ENCODE data around the gene SPRED1. TPM values are rescaled to one million over a fixed set of nuclear protein-coding genes. Genes with fewer than 3 reads are reported as not detected.

SPRED1 gene
- total RNA-seq, 4 donors from 2014 or later, result 11.8 to 30.0 (median 19.7) TPM

GRCh38 chr15:38401106-38401505, 148.5 kb downstream of the SPRED1 start:
- peaks cover 0 to 8% (median 0%) of the 10 kb centered on the region in 3 donors for H3K4me1 ChIP-seq
- H3K9me3 ChIP-seq, result no peaks in the 10 kb centered on the region
- H3K27me3 ChIP-seq, result peaks cover 5% of the 10 kb centered on the region
- WGBS, 2 donors (ENCODE audit: low coverage in 1 of 2), result 70 to 74% methylated on average over 6 of the region's 6 CpGs
- no peak overlapping the region for H3K4me3 ChIP-seq
- no peak overlapping the region for H3K27ac ChIP-seq
- ATAC-seq, result no peak
- no peaks in the 10 kb centered on the region for H3K36me3 ChIP-seq
- TF ChIP-seq POLR2AphosphoS5 (IDR thresholded peaks at IDR 0.05) (no peak), CTCF (IDR thresholded peaks at IDR 0.05) (no peak), POLR2A (IDR thresholded peaks at IDR 0.05) (no peak), EP300 (IDR thresholded peaks at IDR 0.05) (no peak)

GRCh38 chr15:38401701-38402100, 149.1 kb downstream of the SPRED1 start:
- Histone ChIP-seq H3K27me3 (peaks cover 5% of the 10 kb centered on the region), H3K4me3 (no peak overlapping the region), H3K27ac (no peak overlapping the region), H3K36me3 (no peaks in the 10 kb centered on the region), H3K9me3 (no peaks in the 10 kb centered on the region), H3K4me1 (peaks cover 0 to 8% (median 0%) of the 10 kb centered on the region in 3 donors)
- ATAC-seq, result no peak
- 66 to 83% methylated on average over 5 of the region's 5 CpGs for WGBS, 2 donors (ENCODE audit: low coverage in 1 of 2)
- TF ChIP-seq POLR2A (IDR thresholded peaks at IDR 0.05), result no peak
- TF ChIP-seq POLR2AphosphoS5 (IDR thresholded peaks at IDR 0.05), result no peak
- TF ChIP-seq CTCF (IDR thresholded peaks at IDR 0.05), result no peak
- no peak for TF ChIP-seq EP300 (IDR thresholded peaks at IDR 0.05)

- ATAC-seq, result no peak
- Histone ChIP-seq H3K27me3 (no peaks in the 10 kb centered on the region), H3K27ac (no peak overlapping the region), H3K4me3 (no peak overlapping the region), H3K9me3 (no peaks in the 10 kb centered on the region), H3K4me1 (no peaks in the 10 kb centered on the region), H3K36me3 (no peaks in the 10 kb centered on the region)
- 39 to 58% methylated on average over 2 to 5 of the region's 7 CpGs for WGBS, 2 donors (ENCODE audit: low coverage in 1 of 2)
- TF ChIP-seq EP300 (IDR thresholded peaks at IDR 0.05) (no peak), POLR2A (IDR thresholded peaks at IDR 0.05) (no peak), POLR2AphosphoS5 (IDR thresholded peaks at IDR 0.05) (no peak), CTCF (IDR thresholded peaks at IDR 0.05) (no peak)
Measured at GRCh38 chr15:38406436-38406835, 153.8 kb downstream of the SPRED1 start.

Other genes starting within 250 kb of the SPRED1 start
- gene FAM98B, start 201.3 kb downstream of the SPRED1 start, total RNA-seq, result 10 to 100 TPM; 10.6 to 15.6 (median 11.9) TPM